HCT116 (cell line): ENCODE data around the gene SPEN. TPM values are rescaled to one million over a fixed set of nuclear protein-coding genes. Genes with fewer than 3 reads are reported as not detected.

Experiments used
- ATAC-seq: fragments of 200-7000 bp; cut with Tn5 transposase; 2 replicates; pipeline ENCODE4 v1.9.1; 2020; ENCODE audit warnings: mild to moderate bottlenecking, moderate library complexity
- BruUV-seq: library from RNA; stranded (reverse); fragments of 400-500 nt; replicated peaks from 2 replicates; lab custom pipeline; 2021; lab: Mats Ljungman, UMichigan
- CTCF ChIA-PET: fragments of 300-600 bp; sonication (Branson Sonifier 250); formaldehyde crosslinking; loops from one replicate; lab custom pipeline; 2021; ENCODE audit warnings: antibody characterized with exemption; lab: Charles Lee
- POLR2A ChIA-PET: fragments of 300-600, 350-600 bp; sonication (Branson Sonifier 250); formaldehyde crosslinking; loops from one replicate; lab custom pipeline; 2021; ENCODE audit warnings: antibody characterized with exemption; lab: Charles Lee
- RAD21 ChIA-PET, 2 experiments: fragments of 300-600 bp; sonication (Branson Sonifier 250); formaldehyde crosslinking; loops; one replicate each; lab custom pipeline; 2023; ENCODE audit warnings: low total read pairs in 2 of 2; ENCODE audit not compliant: uncharacterized antibody in 2 of 2, unreplicated experiment in 2 of 2, low non-redundant PET in 1 of 2; lab: Charles Lee
- DNase-seq: peaks from one replicate; pipeline ENCODE4 v3.0.0-alpha.2; 2010; ENCODE audit warnings: low read depth, low spot score
- H2AFZ ChIP-seq: fragments of 200-600 bp; shearing (Covaris generic), sonication (generic); 2 replicates; pipeline ENCODE4 v1.6.1; 2017; ENCODE audit warnings: low read depth, mixed run types, mixed read lengths, antibody characterized with exemption, low read length; ENCODE audit not compliant: poor library complexity, severe bottlenecking
- H3K27ac ChIP-seq: 2 replicates; pipeline ENCODE4 v1.5.1; 2012; ENCODE audit warnings: low read depth, low read length
- H3K27me3 ChIP-seq: fragments of 200-600 bp; sonication (generic); 2 replicates; pipeline ENCODE4 v1.6.1; 2016; ENCODE audit warnings: mixed run types, low read length, mixed read lengths; ENCODE audit not compliant: insufficient read depth
- H3K36me3 ChIP-seq, 2 experiments: fragments of 200-500 bp in 1 of 2; fragments of 200-600 bp in 1 of 2; sonication (Bioruptor generic) in 1 of 2; sonication (generic) in 1 of 2; 2 replicates each; pipeline versions ENCODE4 v1.5.1 to v1.6.1; 2014 to 2016; ENCODE audit warnings: low read length in 2 of 2, inconsistent platforms in 1 of 2, mixed read lengths in 1 of 2, mixed run types in 1 of 2; ENCODE audit not compliant: insufficient read depth in 2 of 2, control insufficient read depth in 1 of 2
- H3K4me1 ChIP-seq, 2 experiments: fragments of 200-600 bp in 1 of 2; sonication (generic) in 1 of 2; 2 replicates each; pipeline versions ENCODE4 v1.5.1 to v1.6.1; 2012 to 2017; ENCODE audit warnings: low read length in 2 of 2, inconsistent platforms in 1 of 2, mild to moderate bottlenecking in 1 of 2, mixed read lengths in 1 of 2, mixed run types in 1 of 2, moderate library complexity in 1 of 2; ENCODE audit not compliant: insufficient read depth in 2 of 2, control insufficient read depth in 1 of 2
- H3K4me2 ChIP-seq: fragments of 200-600 bp; sonication (generic); 2 replicates; pipeline ENCODE4 v1.6.1; 2017; ENCODE audit warnings: mixed run types, low read length, mixed read lengths
- H3K4me3 ChIP-seq, 2 experiments: fragments of 200-600 bp in 1 of 2; sonication (generic) in 1 of 2; replicated peaks in 1 of 2; 2 replicates each; pipeline ENCODE4 v1.5.1; 2011 to 2016; ENCODE audit warnings: low read length in 2 of 2, control low read depth in 1 of 2, low read depth in 1 of 2, mild to moderate bottlenecking in 1 of 2, mixed read lengths in 1 of 2, mixed run types in 1 of 2
- H3K79me2 ChIP-seq: fragments of 200-600 bp; sonication (generic); 2 replicates; pipeline ENCODE4 v1.6.1; 2017; ENCODE audit warnings: mild to moderate bottlenecking, mixed run types, low read length, moderate library complexity, mixed read lengths; ENCODE audit not compliant: insufficient read depth
- H3K9ac ChIP-seq: fragments of 200-600 bp; sonication (generic); 2 replicates; pipeline ENCODE4 v1.6.1; 2016; ENCODE audit warnings: low read length, mixed read lengths
- H3K9me2 ChIP-seq: fragments of 200-600 bp; sonication (generic), shearing (Covaris generic); 2 replicates; pipeline ENCODE4 v1.6.1; 2017; ENCODE audit warnings: mixed run types, mild to moderate bottlenecking, moderate library complexity; ENCODE audit not compliant: insufficient read depth
- H3K9me3 ChIP-seq, 2 experiments: fragments of 200-500 bp in 1 of 2; fragments of 200-600 bp in 1 of 2; sonication (Bioruptor generic) in 1 of 2; sonication (generic) in 1 of 2; 2 replicates each; pipeline ENCODE4 v1.6.1; 2014 to 2017; ENCODE audit warnings: low read length in 2 of 2, mixed read lengths in 2 of 2, inconsistent platforms in 1 of 2, low read depth in 1 of 2, mild to moderate bottlenecking in 1 of 2, mixed run types in 1 of 2, moderate library complexity in 1 of 2; ENCODE audit not compliant: control insufficient read depth in 1 of 2, insufficient read depth in 1 of 2
- H4K20me1 ChIP-seq: fragments of 200-600 bp; sonication (generic), shearing (Covaris generic); 2 replicates; pipeline ENCODE4 v1.6.1; 2017; ENCODE audit warnings: mixed run types, mild to moderate bottlenecking, moderate library complexity; ENCODE audit not compliant: insufficient read depth
- CEBPB ChIP-seq: IDR thresholded peaks from 2 replicates; pipeline ENCODE4 v1.6.1; 2012; ENCODE audit warnings: low read depth
- CTCF ChIP-seq, 3 experiments: fragments of 200-600 bp in 1 of 3; sonication (generic) in 1 of 3; IDR thresholded peaks in 2 of 3; conservative IDR thresholded peaks in 1 of 3; 2 replicates each; pipeline ENCODE4 v1.5.1; 2012 to 2017; ENCODE audit warnings: low read depth in 2 of 3, low read length in 2 of 3, antibody characterized with exemption in 1 of 3, borderline replicate concordance in 1 of 3, control low read depth in 1 of 3, mild to moderate bottlenecking in 1 of 3, mixed read lengths in 1 of 3, mixed run types in 1 of 3, moderate library complexity in 1 of 3; ENCODE audit not compliant: insufficient read depth in 1 of 3
- EGR1 ChIP-seq: IDR thresholded peaks from 2 replicates; pipeline ENCODE4 v1.6.1; 2012; ENCODE audit warnings: low read depth
- ELF1 ChIP-seq: IDR thresholded peaks from 2 replicates; pipeline ENCODE4 v1.6.1; 2012; ENCODE audit warnings: low read depth, borderline replicate concordance
- EZH2phosphoT487 ChIP-seq: fragments of 200-600 bp; IDR thresholded peaks from 2 replicates; pipeline ENCODE4 v1.6.1; 2018; ENCODE audit warnings: antibody characterized with exemption, borderline replicate concordance
- JUND ChIP-seq: IDR thresholded peaks from 2 replicates; pipeline ENCODE4 v1.6.1; 2012
- MAX ChIP-seq: IDR thresholded peaks from 2 replicates; pipeline ENCODE4 v1.6.1; 2012
- POLR2A ChIP-seq: IDR thresholded peaks from 2 replicates; pipeline ENCODE4 v1.7.0; 2011; ENCODE audit warnings: borderline replicate concordance; ENCODE audit not compliant: insufficient read depth, insufficient read length; ENCODE audit errors: extremely low read depth
- POLR2AphosphoS5 ChIP-seq: IDR thresholded peaks from 2 replicates; pipeline ENCODE4 v1.6.1; 2011; ENCODE audit warnings: mild to moderate bottlenecking, low read depth, low read length, moderate library complexity
- RAD21 ChIP-seq: IDR thresholded peaks from 2 replicates; pipeline ENCODE4 v1.6.1; 2012; ENCODE audit warnings: low read depth, mild to moderate bottlenecking
- REST ChIP-seq: IDR thresholded peaks from 2 replicates; pipeline ENCODE4 v1.6.1; 2012; ENCODE audit warnings: low read depth
- SIN3A ChIP-seq: IDR thresholded peaks from 2 replicates; pipeline ENCODE4 v1.6.1; 2012; ENCODE audit warnings: low read depth
- SP1 ChIP-seq: IDR thresholded peaks from 2 replicates; pipeline ENCODE4 v1.6.1; 2012; ENCODE audit warnings: low read depth
- SRF ChIP-seq: IDR thresholded peaks from 2 replicates; pipeline ENCODE4 v1.6.1; 2012; ENCODE audit warnings: low read depth
- TCF7L2 ChIP-seq: IDR thresholded peaks from 2 replicates; pipeline ENCODE4 v1.7.0; 2011; ENCODE audit warnings: borderline replicate concordance, inconsistent platforms; ENCODE audit not compliant: insufficient read depth, insufficient read length; ENCODE audit errors: extremely low read depth
- YY1 ChIP-seq: IDR thresholded peaks from 2 replicates; pipeline ENCODE4 v1.6.1; 2011; ENCODE audit warnings: low read length, low read depth, moderate library complexity, mild to moderate bottlenecking; ENCODE audit not compliant: insufficient replicate concordance; ENCODE audit errors: extremely low read depth
- ZFX ChIP-seq: fragments of 450-650 bp; IDR thresholded peaks from 2 replicates; pipeline ENCODE4 v1.6.1; 2017
- intact Hi-C: fragments of 100-400 bp; cut with micrococcal nuclease; formaldehyde crosslinking; loops from 2 replicates; pipeline ENCODE4 v1.10.0; 2022
- total RNA-seq: library from RNA; stranded (reverse); gene quantifications from one replicate; pipeline ENCODE4 v1.2.1, GENCODE V29; 2021; ENCODE audit not compliant: unreplicated experiment
- TF ChIP-seq, protein P1 (sequence below): IDR thresholded peaks from 2 replicates; pipeline ENCODE4 v1.6.1; 2012

The SPEN gene
- total RNA-seq, 1 experiment from 2014 or later: 58.6 TPM

GRCh38 chr1:15954316-15954715, 106.8 kb downstream of the SPEN start:
- Histone ChIP-seq H3K9me3 (no peaks in the 10 kb centered on the region), H3K27ac (no peak overlapping the region), H2AFZ (no peak overlapping the region), H4K20me1 (no peaks in the 10 kb centered on the region), H3K79me2 (peaks cover 35% of the 10 kb centered on the region; the same call in 1 of the 2 replicates), H3K27me3 (no peaks in the 10 kb centered on the region), H3K36me3 (no peaks in the 10 kb centered on the region), H3K9me2 (no peaks in the 10 kb centered on the region), H3K9ac (no peak overlapping the region)
- no peak for DNase-seq
- no TSS peak for BruUV-seq
- no peak for ATAC-seq
- CTCF ChIA-PET: no interaction called here
- intact Hi-C loops: no loop called here
- TF ChIP-seq POLR2AphosphoS5 (no peak), REST (no peak), SP1 (no peak), CTCF (IDR thresholded peaks at IDR 0.05 in 2 of 3, conservative IDR thresholded peaks at IDR 0.05 in 1 of 3; ENCODE audit: borderline replicate concordance in 1 of 3, insufficient read depth in 1 of 3, low read depth in 2 of 3, low read length in 2 of 3) (no peak), POLR2A (no peak), MAX (no peak), EGR1 (no peak), RAD21 (no peak), SIN3A (no peak), SRF (no peak), CEBPB (no peak), YY1 (no peak), JUND (no peak), ZFX (no peak), ELF1 (no peak), EZH2phosphoT487 (no peak), TCF7L2 (no peak)
- TF ChIP-seq, protein P1, sequence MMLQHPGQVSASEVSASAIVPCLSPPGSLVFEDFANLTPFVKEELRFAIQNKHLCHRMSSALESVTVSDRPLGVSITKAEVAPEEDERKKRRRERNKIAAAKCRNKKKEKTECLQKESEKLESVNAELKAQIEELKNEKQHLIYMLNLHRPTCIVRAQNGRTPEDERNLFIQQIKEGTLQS: no peak
- TF ChIP-seq, all 23 proteins: peak for 0
- RAD21 ChIA-PET: no interaction called here
- Histone ChIP-seq H3K4me3 (no peak overlapping the region), H3K4me2 (no peak overlapping the region), H3K4me1 (peaks cover 26 to 61% of the 10 kb centered on the region in 2 experiments)
- POLR2A ChIA-PET: no interaction called here
